B cell (primary cell): Measurements from ENCODE around the gene OLIG3. TPM values are rescaled to one million over a fixed set of nuclear protein-coding genes. Genes with fewer than 3 reads are reported as not detected.

Experiments used
- ATAC-seq: fragments of 200-7000 bp; cut with Tn5 transposase; one replicate; pipeline ENCODE4 v1.10.0; 2021; ENCODE audit warnings: low read depth, mild to moderate bottlenecking, moderate number of reproducible peaks, moderate library complexity
- CTCF ChIA-PET: fragments of 350-600 bp; sonication (Branson Sonifier 250); formaldehyde crosslinking; loops from one replicate; lab custom pipeline; 2021; ENCODE audit warnings: antibody characterized with exemption, inconsistent platforms; lab: Charles Lee
- POLR2A ChIA-PET: fragments of 350-600 bp; sonication (Branson Sonifier 250); formaldehyde crosslinking; loops from one replicate; lab custom pipeline; 2021; ENCODE audit warnings: antibody characterized with exemption; lab: Charles Lee
- DNase-seq: peaks from one replicate; pipeline ENCODE4 v3.0.0; 2013
- H2AFZ ChIP-seq: 2 replicates; pipeline ENCODE4 v1.6.1; 2012; ENCODE audit warnings: mild to moderate bottlenecking, low read depth, low read length; ENCODE audit not compliant: insufficient read depth, poor library complexity, severe bottlenecking
- H3K27ac ChIP-seq, 2 donors: 1 replicate in 1 of 2; 2 replicates in 1 of 2; pipeline ENCODE4 v1.5.1; 2012 to 2013; ENCODE audit warnings: low read length in 2 of 2, mild to moderate bottlenecking in 2 of 2, moderate library complexity in 1 of 2
- H3K27me3 ChIP-seq, 4 experiments: fragments of 200-600 bp in 1 of 4; sonication (generic) in 1 of 4; replicated peaks in 1 of 4; 1 replicate in 2 of 4; 2 replicates in 2 of 4; pipeline versions ENCODE4 v1.6.1 to v1.7.0; 2013 to 2016; ENCODE audit warnings: low read length in 3 of 4, mild to moderate bottlenecking in 2 of 4, mixed read lengths in 1 of 4, moderate library complexity in 1 of 4; ENCODE audit not compliant: insufficient read depth in 4 of 4, control insufficient read depth in 3 of 4; ENCODE audit errors: control extremely low read depth in 1 of 4
- H3K36me3 ChIP-seq, 2 experiments: replicated peaks in 1 of 2; 1 replicate in 1 of 2; 2 replicates in 1 of 2; pipeline versions ENCODE4 v1.6.1 to v1.7.1; 2013; ENCODE audit warnings: low read length in 1 of 2; ENCODE audit not compliant: insufficient read depth in 2 of 2, control insufficient read depth in 1 of 2; ENCODE audit errors: control extremely low read depth in 1 of 2, extremely low read depth in 1 of 2
- H3K4me1 ChIP-seq, 2 donors: fragments of 200-600 bp in 1 of 2; sonication (generic) in 1 of 2; 1 replicate in 1 of 2; 2 replicates in 1 of 2; pipeline versions ENCODE4 v1.5.1 to v1.6.1; 2013 to 2017; ENCODE audit warnings: low read length in 2 of 2; ENCODE audit not compliant: control insufficient read depth in 2 of 2, insufficient read depth in 2 of 2
- H3K4me2 ChIP-seq: replicated peaks from 2 replicates; pipeline ENCODE3; 2012; ENCODE audit warnings: mild to moderate bottlenecking, low read depth, low read length; ENCODE audit not compliant: poor library complexity, severe bottlenecking
- H3K4me3 ChIP-seq, 5 experiments: fragments of 200-600 bp in 1 of 5; sonication (generic) in 1 of 5; 1 replicate in 3 of 5; 2 replicates in 2 of 5; pipeline versions ENCODE4 v1.5.1 to v1.7.0; 2011 to 2016; ENCODE audit warnings: low read length in 4 of 5, mild to moderate bottlenecking in 4 of 5, low read depth in 2 of 5, control low read depth in 1 of 5, moderate library complexity in 1 of 5; ENCODE audit not compliant: insufficient read depth in 1 of 5; ENCODE audit errors: control extremely low read depth in 1 of 5, extremely low read depth in 1 of 5
- H3K79me2 ChIP-seq: fragments of 200-600 bp; sonication (generic); one replicate; pipeline ENCODE4 v1.6.0; 2016; ENCODE audit warnings: low read length; ENCODE audit not compliant: control insufficient read depth, insufficient read depth
- H3K9ac ChIP-seq: fragments of 200-600 bp; sonication (generic); 2 replicates; pipeline ENCODE4 v1.6.1; 2017; ENCODE audit warnings: mild to moderate bottlenecking, low read length, moderate library complexity
- H3K9me3 ChIP-seq, 3 donors: one replicate each; pipeline versions ENCODE4 v1.6.1 to v1.7.1; 2013; ENCODE audit warnings: low read length in 2 of 3; ENCODE audit not compliant: control insufficient read depth in 2 of 3, insufficient read depth in 1 of 3; ENCODE audit errors: control extremely low read depth in 1 of 3
- H4K20me1 ChIP-seq: 2 replicates; pipeline ENCODE4 v1.6.0; 2012; ENCODE audit warnings: mild to moderate bottlenecking, low read length; ENCODE audit not compliant: insufficient read depth, control insufficient read depth, poor library complexity, severe bottlenecking
- H3K27ac Mint-ChIP-seq: one replicate; pipeline ENCODE4 v1.8.0; 2021; ENCODE audit warnings: mixed read lengths
- H3K27me3 Mint-ChIP-seq: one replicate; pipeline ENCODE4 v1.8.0; 2021; ENCODE audit warnings: mixed read lengths
- H3K4me1 Mint-ChIP-seq: one replicate; pipeline ENCODE4 v1.8.0; 2021; ENCODE audit warnings: mixed read lengths
- H3K4me3 Mint-ChIP-seq: one replicate; pipeline ENCODE4 v1.8.0; 2021; ENCODE audit warnings: mixed read lengths
- H3K9me3 Mint-ChIP-seq: one replicate; pipeline ENCODE4 v1.8.0; 2022; ENCODE audit warnings: mixed read lengths; ENCODE audit not compliant: insufficient read depth
- CTCF ChIP-seq: fragments of 200-600 bp; IDR thresholded peaks from one replicate; pipeline ENCODE4 v1.8.0; 2022; ENCODE audit warnings: antibody characterized with exemption, mild to moderate bottlenecking
- EZH2 ChIP-seq: IDR thresholded peaks from 2 replicates; pipeline ENCODE4 v1.6.1; 2012; ENCODE audit warnings: borderline replicate concordance, low read depth, mild to moderate bottlenecking, moderate library complexity, low read length; ENCODE audit not compliant: insufficient read depth, poor library complexity, severe bottlenecking
- WGBS: methylation state at CpG from one replicate; pipeline ENCODE4 v1.1.5; 2013; ENCODE audit warnings: missing lambda C conversion rate; ENCODE audit not compliant: insufficient coverage; 5-methylcytosine and 5-hydroxymethylcytosine counted together
- intact Hi-C: fragments of 100-400 bp; cut with micrococcal nuclease; formaldehyde crosslinking; loops from one replicate; pipeline ENCODE4 v1.10.0; 2022
- polyA plus RNA-seq: library from polyadenylated mRNA; depleted of rRNA; stranded (reverse); fragments of >200 nt; gene quantifications from 2 replicates; pipeline ENCODE4 v1.2.3, GENCODE V29; 2012
- total RNA-seq, 2 donors: library from RNA; stranded (reverse); fragments of 120-200 nt in 1 of 2; gene quantifications; 1 replicate in 1 of 2; 2 replicates in 1 of 2; pipeline versions ENCODE4 v1.2.3 to v1.2.4, GENCODE V29; 2013 to 2022

OLIG3 gene
- total and polyA plus RNA-seq, 2 donors (not counting 1 experiment from before 2014, with no cell fraction given), result not detected

- Histone ChIP-seq H4K20me1 (no peaks in the 10 kb centered on the region), H3K9me3 (no peaks in the 10 kb centered on the region), H3K27me3 (peaks cover 0 to 4% (median 2%) of the 10 kb centered on the region in 4 experiments), H3K79me2 (no peaks in the 10 kb centered on the region), H3K4me3 (no peak overlapping the region), H3K27ac (no peak overlapping the region), H3K4me1 (no peaks in the 10 kb centered on the region), H2AFZ (no peak overlapping the region), H3K9ac (no peak overlapping the region), H3K4me2 (no peak overlapping the region), H3K36me3 (no peaks in the 10 kb centered on the region)
- POLR2A ChIA-PET, result no interaction called here
- Mint-ChIP-seq H3K9me3 (no peaks in the 10 kb centered on the region), H3K27me3 (peaks cover 39% of the 10 kb centered on the region), H3K4me3 (no peak overlapping the region), H3K27ac (no peak overlapping the region), H3K4me1 (no peaks in the 10 kb centered on the region)
- no CpG with 5 or more reads among the region's 1 CpG for WGBS
- TF ChIP-seq CTCF (no peak), EZH2 (no peak)
- no peak for DNase-seq
- intact Hi-C loops, result no loop called here
- ATAC-seq, result no peak
- CTCF ChIA-PET, result interaction anchor here (0.6 kb wide), 1 partner anchor 209 kb away, joined by 3 read pairs; no protein-coding TSS in a partner anchor
Measured at GRCh38 chr6:137542713-137543112, 48.5 kb upstream of the OLIG3 start.

GRCh38 chr6:137541534-137542063 is 47.4 kb upstream of the OLIG3 start:
- ChIA-PET POLR2A (no interaction called here), CTCF (no interaction called here)
- Mint-ChIP-seq H3K27ac (no peak overlapping the region), H3K4me3 (no peak overlapping the region), H3K4me1 (no peaks in the 10 kb centered on the region), H3K27me3 (peaks cover 34% of the 10 kb centered on the region), H3K9me3 (no peaks in the 10 kb centered on the region)
- no peak overlapping the region for H3K4me3 ChIP-seq
- H3K9ac ChIP-seq, result no peak overlapping the region
- WGBS, result 88% methylated on average over 2 of the region's 4 CpGs
- H3K4me2 ChIP-seq, result no peak overlapping the region
- no peak overlapping the region for H2AFZ ChIP-seq
- no peaks in the 10 kb centered on the region for H3K79me2 ChIP-seq
- DNase-seq (no peak), ATAC-seq (no peak)
- peaks cover 0 to 6% (median 2%) of the 10 kb centered on the region in 4 experiments for H3K27me3 ChIP-seq
- no peak for TF ChIP-seq EZH2
- TF ChIP-seq CTCF, result no peak
- intact Hi-C loops, result no loop called here
- H4K20me1 ChIP-seq, result no peaks in the 10 kb centered on the region
- H3K27ac ChIP-seq, result no peak overlapping the region
- no peaks in the 10 kb centered on the region for H3K4me1 ChIP-seq
- no peaks in the 10 kb centered on the region for H3K9me3 ChIP-seq
- H3K36me3 ChIP-seq, result no peaks in the 10 kb centered on the region
